ENCODE results near the gene UNC5CL. TPM values are rescaled to one million over a fixed set of nuclear protein-coding genes. Genes with fewer than 3 reads are reported as not detected.

UNC5CL gene
- total and polyA plus RNA-seq, 2 of the 4 experiments (the other 2 are of a cell fraction), result not detected

DNA sequence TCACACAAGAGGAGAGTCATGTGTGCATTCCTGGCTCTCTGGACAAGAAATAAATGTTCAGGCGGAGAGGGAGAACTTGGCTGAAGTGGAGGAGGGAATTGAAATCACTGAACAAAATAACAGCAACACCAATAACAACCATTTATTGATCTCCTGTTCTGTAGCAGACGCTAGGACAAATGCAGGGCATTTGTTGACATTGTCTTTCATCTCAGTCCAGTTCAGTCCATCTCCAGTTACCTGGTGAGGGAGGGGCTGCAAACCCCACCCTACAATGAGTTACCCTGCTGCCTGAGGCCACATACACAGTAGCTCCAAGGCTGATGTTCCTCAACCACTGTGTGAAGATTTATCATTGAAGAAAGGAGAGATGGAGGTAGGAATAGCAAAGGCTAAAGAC lies 27.3 kb downstream of the UNC5CL start:
- Histone ChIP-seq H3K56ac (ENCODE audit: extremely low read depth, insufficient read depth, low read length) (no peak overlapping the region), H3K79me1 (ENCODE audit: low read depth in 1 of 2, low read length in 2 of 2) (no peaks in the 10 kb centered on the region), H3K27ac (ENCODE audit: insufficient read depth, low read length) (no peak overlapping the region), H3K36me3 (ENCODE audit: control insufficient read depth, insufficient read depth, low read length) (no peaks in the 10 kb centered on the region), H2BK120ac (ENCODE audit: low read depth, low read length) (no peak overlapping the region), H3K9me3 (ENCODE audit: control insufficient read depth, insufficient read depth, low read length) (no peaks in the 10 kb centered on the region), H3K4ac (ENCODE audit: low read depth, low read length) (no peak overlapping the region), H2AFZ (replicated peaks; ENCODE audit: low read length, poor library complexity) (no peak overlapping the region), H3K4me2 (ENCODE audit: low read depth, low read length) (no peak overlapping the region), H4K5ac (ENCODE audit: low read depth, low read length) (no peak overlapping the region), H3K9ac (ENCODE audit: low read depth, low read length) (no peak overlapping the region), H2BK5ac (ENCODE audit: low read depth, low read length, poor library complexity, severe bottlenecking) (no peak overlapping the region), H3K18ac (ENCODE audit: low read depth, low read length) (no peak overlapping the region), H2BK20ac (ENCODE audit: low read depth, low read length) (no peak overlapping the region), H4K20me1 (ENCODE audit: insufficient read depth, low read length) (no peaks in the 10 kb centered on the region), H3K4me1 (ENCODE audit: control insufficient read depth, insufficient read depth, low read length) (no peaks in the 10 kb centered on the region), H3K9me1 (ENCODE audit: insufficient read depth, low read length) (no peaks in the 10 kb centered on the region), H3K14ac (replicated peaks; ENCODE audit: low read depth, low read length) (no peak overlapping the region), H3K27me3 (ENCODE audit: control insufficient read depth, insufficient read depth, low read length) (peaks cover 15% of the 10 kb centered on the region), H2AK5ac (ENCODE audit: low read depth, low read length) (no peak overlapping the region), H4K8ac (ENCODE audit: low read depth in 2 of 2, low read length in 2 of 2) (no peak overlapping the region), H2BK15ac (ENCODE audit: low read depth, low read length) (no peak overlapping the region), H3K4me3 (ENCODE audit: insufficient read depth, low read depth, low read length) (no peak overlapping the region), H2AK9ac (replicated peaks; ENCODE audit: low read depth, low read length, poor library complexity) (no peak overlapping the region), H4K91ac (ENCODE audit: insufficient read depth, low read depth, low read length) (no peak overlapping the region), H3K23ac (ENCODE audit: low read depth, low read length) (no peak overlapping the region)
- TF ChIP-seq MAZ (IDR thresholded peaks at IDR 0.05; ENCODE audit: borderline replicate concordance, low read depth, low read length), result no peak
- TF ChIP-seq RFX5 (IDR thresholded peaks at IDR 0.05; ENCODE audit: low read depth, low read length), result no peak
- TF ChIP-seq BHLHE40 (IDR thresholded peaks at IDR 0.05; ENCODE audit: low read depth, low read length), result no peak
- no peak for TF ChIP-seq NFE2L2 (IDR thresholded peaks at IDR 0.05; ENCODE audit: low read depth, low read length)
- TF ChIP-seq, protein P1, sequence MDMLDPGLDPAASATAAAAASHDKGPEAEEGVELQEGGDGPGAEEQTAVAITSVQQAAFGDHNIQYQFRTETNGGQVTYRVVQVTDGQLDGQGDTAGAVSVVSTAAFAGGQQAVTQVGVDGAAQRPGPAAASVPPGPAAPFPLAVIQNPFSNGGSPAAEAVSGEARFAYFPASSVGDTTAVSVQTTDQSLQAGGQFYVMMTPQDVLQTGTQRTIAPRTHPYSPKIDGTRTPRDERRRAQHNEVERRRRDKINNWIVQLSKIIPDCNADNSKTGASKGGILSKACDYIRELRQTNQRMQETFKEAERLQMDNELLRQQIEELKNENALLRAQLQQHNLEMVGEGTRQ (IDR thresholded peaks at IDR 0.05; ENCODE audit: low read depth, low read length), result no peak
- TF ChIP-seq RAD21 (IDR thresholded peaks at IDR 0.05; ENCODE audit: low read length), result no peak
- TF ChIP-seq, protein P2, sequence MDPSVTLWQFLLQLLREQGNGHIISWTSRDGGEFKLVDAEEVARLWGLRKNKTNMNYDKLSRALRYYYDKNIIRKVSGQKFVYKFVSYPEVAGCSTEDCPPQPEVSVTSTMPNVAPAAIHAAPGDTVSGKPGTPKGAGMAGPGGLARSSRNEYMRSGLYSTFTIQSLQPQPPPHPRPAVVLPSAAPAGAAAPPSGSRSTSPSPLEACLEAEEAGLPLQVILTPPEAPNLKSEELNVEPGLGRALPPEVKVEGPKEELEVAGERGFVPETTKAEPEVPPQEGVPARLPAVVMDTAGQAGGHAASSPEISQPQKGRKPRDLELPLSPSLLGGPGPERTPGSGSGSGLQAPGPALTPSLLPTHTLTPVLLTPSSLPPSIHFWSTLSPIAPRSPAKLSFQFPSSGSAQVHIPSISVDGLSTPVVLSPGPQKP (IDR thresholded peaks at IDR 0.05; ENCODE audit: borderline replicate concordance, low read depth, low read length), result no peak
- no TSS peak for BruUV-seq (replicated peaks)
- POLR2A ChIA-PET (ENCODE audit: unreplicated experiment), result no interaction called here
- in situ Hi-C loops (cut with MboI; ENCODE audit: low sequenced_read_pairs), result no loop called here
- CTCF ChIA-PET, result no interaction called here
- intact Hi-C loops (cut with micrococcal nuclease), result no loop called here
- DNase-seq, result no peak
- no CpG with 5 or more reads among the region's 2 CpGs for WGBS, 2 experiments (ENCODE audit: extremely low coverage in 2 of 2, insufficient read length in 1 of 2)
- dilution Hi-C loops (cut with HindIII; ENCODE audit: low sequenced_read_pairs, unreplicated experiment), result no loop called here
- ATAC-seq (ENCODE audit: low read depth), result no peak

Data from IMR-90 (cell line).